Skeletal muscle satellite cell (primary cell): ENCODE measurements around the gene SNCAIP.
"Not testable (repeated sequence)": the region's sequence is repeated elsewhere in the genome, so short reads cannot be mapped to it uniquely, and the experiment has no call there.

Source experiments
- H3K27me3 ChIP-seq: 2 replicates; pipeline ENCODE4 v1.7.0; 2013; ENCODE audit warnings: low read length; ENCODE audit not compliant: control insufficient read depth, insufficient read depth
- H3K36me3 ChIP-seq: 2 replicates; pipeline ENCODE4 v1.7.0; 2013; ENCODE audit warnings: mild to moderate bottlenecking, control low read depth, low read length; ENCODE audit not compliant: insufficient read depth
- H3K4me1 ChIP-seq: 2 replicates; pipeline ENCODE4 v1.7.0; 2013; ENCODE audit warnings: low read length; ENCODE audit not compliant: control insufficient read depth, insufficient read depth
- H3K4me2 ChIP-seq: 2 replicates; pipeline ENCODE4 v1.7.0; 2013; ENCODE audit warnings: mild to moderate bottlenecking, low read length
- H3K4me3 ChIP-seq: 2 replicates; pipeline ENCODE4 v1.7.0; 2013; ENCODE audit warnings: low read length
- H3K9ac ChIP-seq: 2 replicates; pipeline ENCODE4 v1.7.0; 2013; ENCODE audit warnings: mild to moderate bottlenecking, low read depth, low read length, moderate library complexity
- H3K9me3 ChIP-seq: replicated peaks from 2 replicates; pipeline ENCODE4 v1.7.0; 2013; ENCODE audit warnings: mild to moderate bottlenecking, control low read depth, low read length

Gene SNCAIP

DNA sequence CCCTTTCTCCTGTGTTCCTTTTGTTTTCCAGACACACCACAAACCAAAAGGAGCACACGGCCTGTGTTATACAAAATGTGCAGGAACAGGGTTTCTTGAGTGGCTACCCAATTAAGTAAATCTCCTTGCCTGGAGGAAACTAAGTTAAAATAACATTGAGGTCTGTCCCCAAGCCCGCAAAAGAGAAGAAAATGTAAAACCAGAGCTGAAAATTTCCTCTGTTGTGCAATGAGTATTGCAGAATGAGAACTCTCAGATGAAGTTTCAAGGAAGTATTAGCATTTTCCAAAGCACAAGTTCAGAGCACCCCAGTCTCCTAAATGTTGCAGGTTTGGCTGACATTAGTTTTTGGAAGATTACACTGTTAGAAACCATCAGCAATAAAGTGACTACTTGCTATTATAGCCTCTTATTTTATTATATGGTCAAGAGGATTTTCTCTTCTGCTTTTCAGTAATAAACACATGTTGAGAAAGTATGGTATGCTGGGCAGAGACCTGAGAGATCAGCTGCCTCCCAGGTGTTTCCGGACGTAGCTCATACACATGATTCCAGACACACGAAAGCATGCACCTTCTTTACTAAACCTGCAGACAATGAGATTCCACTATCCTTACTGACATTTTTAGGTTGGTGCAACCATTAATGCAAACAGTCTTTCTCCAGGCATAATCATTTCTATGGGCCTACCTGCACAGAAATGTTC lies 161.3 kb downstream of the SNCAIP start:
- no peaks in the 10 kb centered on the region for H3K4me1 ChIP-seq
- H3K4me3 ChIP-seq: no peak overlapping the region
- H3K9me3 ChIP-seq: no peaks in the 10 kb centered on the region
- peaks cover 5% of the 10 kb centered on the region for H3K27me3 ChIP-seq
- H3K4me2 ChIP-seq: no peak overlapping the region
- no peak overlapping the region for H3K9ac ChIP-seq
- H3K36me3 ChIP-seq: no peaks in the 10 kb centered on the region

DNA sequence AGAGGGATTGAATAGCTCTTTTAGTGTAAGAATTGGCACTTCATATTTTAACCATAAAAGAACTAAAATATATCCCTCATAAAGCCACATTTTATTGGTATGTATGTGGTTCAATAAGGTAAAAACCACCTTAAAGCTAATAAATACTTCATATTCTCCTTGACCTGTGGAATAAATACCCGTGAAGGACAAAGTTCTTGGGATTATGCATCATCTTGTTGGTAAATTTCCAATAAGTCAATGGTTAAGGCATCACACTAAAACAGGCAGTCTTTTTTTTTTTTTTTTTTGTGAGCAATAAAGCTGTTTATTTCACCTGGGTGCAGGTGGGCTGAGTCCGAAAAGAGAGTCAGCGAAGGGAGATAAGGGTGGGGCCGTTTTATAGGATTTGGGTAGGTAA lies 161.9 kb downstream of the SNCAIP start:
- Histone ChIP-seq H3K9ac (no peak overlapping the region), H3K36me3 (no peaks in the 10 kb centered on the region), H3K4me2 (no peak overlapping the region), H3K9me3 (no peaks in the 10 kb centered on the region), H3K4me3 (no peak overlapping the region), H3K27me3 (peaks cover 5% of the 10 kb centered on the region), H3K4me1 (no peaks in the 10 kb centered on the region)

DNA sequence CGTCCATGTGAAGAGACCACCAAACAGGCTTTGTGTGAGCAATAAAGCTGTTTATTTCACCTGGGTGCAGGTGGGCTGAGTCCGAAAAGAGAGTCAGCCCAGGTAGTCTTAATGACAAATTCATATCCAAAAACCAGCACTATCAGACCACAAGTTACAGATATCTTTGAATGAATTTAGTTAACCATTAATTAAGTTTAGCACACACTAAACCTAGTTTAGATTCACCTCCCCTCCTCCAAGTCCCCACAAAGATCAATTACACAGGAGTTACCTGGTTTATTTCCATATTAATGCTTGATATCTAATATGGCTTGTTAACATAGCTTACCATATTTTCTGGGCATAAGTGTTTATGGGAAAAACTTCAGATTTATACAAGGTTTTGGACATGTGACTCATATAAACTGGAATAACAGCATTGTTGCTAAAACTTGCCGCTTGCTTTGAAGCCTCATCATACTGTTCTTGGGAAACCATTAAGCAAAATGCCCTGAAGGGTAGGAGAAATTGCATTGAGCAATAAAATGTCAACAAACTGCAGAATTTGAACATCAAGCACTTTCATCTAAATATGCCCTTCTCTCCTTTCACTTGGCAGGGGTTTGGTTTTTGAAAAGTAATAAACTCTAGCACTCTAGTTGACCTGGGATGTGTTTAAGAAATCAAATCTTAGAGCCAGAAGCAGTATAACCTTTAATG lies 166.9 kb downstream of the SNCAIP start:
- H3K4me2 ChIP-seq: no peak overlapping the region
- no peak overlapping the region for H3K4me3 ChIP-seq
- H3K27me3 ChIP-seq: no peaks in the 10 kb centered on the region
- no peaks in the 10 kb centered on the region for H3K36me3 ChIP-seq
- H3K9me3 ChIP-seq: no peaks in the 10 kb centered on the region
- no peaks in the 10 kb centered on the region for H3K4me1 ChIP-seq
- no peak overlapping the region for H3K9ac ChIP-seq

DNA sequence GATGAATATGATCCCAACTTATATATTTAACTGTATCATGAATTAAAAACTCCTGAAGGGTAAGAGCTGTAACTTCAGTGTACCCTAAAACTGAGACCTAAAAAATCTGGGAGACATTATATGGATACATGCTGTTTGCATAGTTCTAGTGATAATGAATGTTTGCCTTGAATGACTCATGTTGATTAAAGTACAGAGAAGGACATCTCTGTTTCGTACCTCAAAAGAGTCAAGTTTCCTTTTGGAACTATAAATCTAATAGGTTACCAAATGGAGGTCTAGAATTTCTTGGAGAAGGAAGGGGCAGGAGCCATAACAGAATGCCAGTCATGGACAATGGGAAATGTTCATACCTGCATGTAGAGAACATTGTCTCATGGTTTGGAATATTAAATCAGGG lies 168.1 kb downstream of the SNCAIP start:
- Histone ChIP-seq H3K4me3 (no peak overlapping the region), H3K36me3 (no peaks in the 10 kb centered on the region), H3K9ac (no peak overlapping the region), H3K9me3 (no peaks in the 10 kb centered on the region), H3K4me2 (no peak overlapping the region), H3K27me3 (no peaks in the 10 kb centered on the region), H3K4me1 (no peaks in the 10 kb centered on the region)

DNA sequence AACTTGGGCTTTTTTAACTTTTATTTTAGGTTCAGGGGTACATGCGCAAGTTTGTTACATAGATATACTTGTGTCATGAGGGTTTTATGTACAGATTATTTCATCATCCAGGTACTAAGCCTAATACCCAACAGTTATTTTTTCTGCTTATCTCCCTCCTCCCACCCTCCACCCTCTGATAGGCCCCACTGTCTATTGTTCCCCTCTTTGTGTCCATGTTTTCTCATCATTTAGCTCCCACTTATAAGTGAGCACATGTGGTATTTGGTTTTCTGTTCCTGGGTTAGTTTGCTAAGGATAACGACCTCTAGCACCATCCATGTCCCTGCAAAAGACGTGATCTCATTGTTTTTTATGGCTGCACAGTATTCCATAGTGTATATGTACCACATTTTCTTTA lies 172.1 kb downstream of the SNCAIP start:
- no peaks in the 10 kb centered on the region for H3K27me3 ChIP-seq
- H3K4me1 ChIP-seq: no peaks in the 10 kb centered on the region
- no peaks in the 10 kb centered on the region for H3K9me3 ChIP-seq
- H3K4me2 ChIP-seq: no peak overlapping the region
- H3K9ac ChIP-seq: no peak overlapping the region
- no peak overlapping the region for H3K4me3 ChIP-seq
- H3K36me3 ChIP-seq: no peaks in the 10 kb centered on the region

DNA sequence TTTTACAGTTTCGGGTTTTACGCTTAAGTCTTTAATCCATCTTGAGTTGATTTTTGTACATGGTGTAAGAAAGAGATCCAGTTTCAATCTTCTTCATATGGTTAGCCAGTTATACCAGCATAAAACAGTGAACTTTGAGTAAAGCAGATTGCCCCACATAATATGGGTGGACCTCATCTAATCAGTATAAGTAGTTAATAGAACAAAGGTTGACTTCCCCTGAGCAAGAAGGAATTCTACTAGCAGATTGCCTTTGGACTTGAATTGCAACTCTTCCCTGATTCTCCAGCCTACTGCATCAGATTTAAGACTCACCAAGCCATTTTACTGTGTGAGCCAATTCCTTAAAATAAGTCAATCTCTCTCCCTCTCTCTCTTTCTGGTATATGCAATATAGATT lies 173.2 kb downstream of the SNCAIP start:
- Histone ChIP-seq H3K4me3 (no peak overlapping the region), H3K9ac (no peak overlapping the region), H3K27me3 (no peaks in the 10 kb centered on the region), H3K9me3 (no peaks in the 10 kb centered on the region), H3K4me2 (no peak overlapping the region), H3K36me3 (no peaks in the 10 kb centered on the region), H3K4me1 (no peaks in the 10 kb centered on the region)

DNA sequence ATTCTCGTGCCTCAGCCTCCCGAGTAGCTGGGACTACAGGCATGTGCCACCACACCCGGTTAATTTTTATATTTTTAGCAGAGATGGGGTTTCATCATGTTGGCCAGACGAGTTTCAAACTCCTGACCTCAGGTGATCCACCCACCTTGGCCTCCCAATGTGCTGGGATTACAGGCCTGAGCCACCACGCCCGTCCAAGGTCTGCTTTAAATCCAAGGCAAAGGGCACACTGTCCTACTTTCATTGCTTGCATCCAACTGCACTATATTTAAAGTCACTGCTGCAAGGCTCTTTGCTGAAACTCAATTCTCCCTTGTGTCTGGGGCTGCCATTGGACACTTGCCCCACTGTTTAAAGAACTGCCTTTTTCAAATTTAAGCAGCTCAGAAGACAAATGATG lies 174.6 kb downstream of the SNCAIP start:
- not testable (repeated sequence) for H3K4me2 ChIP-seq, H3K27me3 ChIP-seq, H3K9me3 ChIP-seq, H3K36me3 ChIP-seq, H3K4me3 ChIP-seq, H3K9ac ChIP-seq, H3K4me1 ChIP-seq

DNA sequence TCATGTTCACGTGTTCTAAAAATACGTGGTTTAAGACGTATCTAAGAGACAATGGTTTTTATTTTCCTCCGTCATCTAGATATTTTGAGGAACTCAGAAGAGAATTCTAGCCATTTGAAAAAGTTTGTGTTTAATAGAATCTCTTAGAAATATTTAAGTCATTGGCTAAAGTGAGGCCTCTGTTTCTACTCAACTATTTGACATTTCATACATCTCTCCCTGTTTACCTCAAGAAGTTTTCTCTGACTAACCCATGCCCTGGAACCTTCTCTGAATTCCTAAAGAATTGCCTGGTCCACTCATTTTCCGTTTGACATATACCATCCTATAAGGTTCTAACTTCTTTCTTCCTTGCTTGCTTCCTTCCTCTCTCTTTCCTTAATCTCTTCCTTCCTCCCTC lies 178.7 kb downstream of the SNCAIP start:
- no peaks in the 10 kb centered on the region for H3K36me3 ChIP-seq

DNA sequence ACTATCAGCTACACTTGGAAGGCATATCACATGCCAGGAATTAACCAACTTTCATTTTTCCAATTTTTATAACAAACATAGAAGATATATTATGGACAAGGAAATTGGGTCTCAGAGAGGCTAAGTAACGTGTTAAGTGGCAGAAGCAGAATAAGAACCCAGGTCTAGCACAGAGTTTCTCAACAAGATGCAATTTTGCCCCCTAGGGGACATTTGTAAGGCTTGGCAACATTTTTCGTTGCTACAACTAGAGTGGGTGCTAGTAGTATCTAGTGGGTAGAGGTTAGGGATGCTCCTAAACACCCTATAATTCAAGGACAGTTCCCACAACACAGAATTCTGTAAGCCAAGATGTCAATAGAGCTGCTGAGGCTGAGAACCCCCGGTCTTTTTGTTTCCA lies 180.6 kb downstream of the SNCAIP start:
- no peaks in the 10 kb centered on the region for H3K4me1 ChIP-seq
- no peak overlapping the region for H3K4me2 ChIP-seq
- H3K36me3 ChIP-seq: no peaks in the 10 kb centered on the region
- H3K9me3 ChIP-seq: no peaks in the 10 kb centered on the region
- peaks cover 3% of the 10 kb centered on the region for H3K27me3 ChIP-seq
- no peak overlapping the region for H3K9ac ChIP-seq
- H3K4me3 ChIP-seq: no peak overlapping the region

More for the DNA sequence above, 178.7 kb downstream of the SNCAIP start:
- no peaks in the 10 kb centered on the region for H3K4me1 ChIP-seq
- no peak overlapping the region for H3K4me2 ChIP-seq
- no peak overlapping the region for H3K9ac ChIP-seq
- H3K27me3 ChIP-seq: no peaks in the 10 kb centered on the region
- no peak overlapping the region for H3K4me3 ChIP-seq
- no peaks in the 10 kb centered on the region for H3K9me3 ChIP-seq

DNA sequence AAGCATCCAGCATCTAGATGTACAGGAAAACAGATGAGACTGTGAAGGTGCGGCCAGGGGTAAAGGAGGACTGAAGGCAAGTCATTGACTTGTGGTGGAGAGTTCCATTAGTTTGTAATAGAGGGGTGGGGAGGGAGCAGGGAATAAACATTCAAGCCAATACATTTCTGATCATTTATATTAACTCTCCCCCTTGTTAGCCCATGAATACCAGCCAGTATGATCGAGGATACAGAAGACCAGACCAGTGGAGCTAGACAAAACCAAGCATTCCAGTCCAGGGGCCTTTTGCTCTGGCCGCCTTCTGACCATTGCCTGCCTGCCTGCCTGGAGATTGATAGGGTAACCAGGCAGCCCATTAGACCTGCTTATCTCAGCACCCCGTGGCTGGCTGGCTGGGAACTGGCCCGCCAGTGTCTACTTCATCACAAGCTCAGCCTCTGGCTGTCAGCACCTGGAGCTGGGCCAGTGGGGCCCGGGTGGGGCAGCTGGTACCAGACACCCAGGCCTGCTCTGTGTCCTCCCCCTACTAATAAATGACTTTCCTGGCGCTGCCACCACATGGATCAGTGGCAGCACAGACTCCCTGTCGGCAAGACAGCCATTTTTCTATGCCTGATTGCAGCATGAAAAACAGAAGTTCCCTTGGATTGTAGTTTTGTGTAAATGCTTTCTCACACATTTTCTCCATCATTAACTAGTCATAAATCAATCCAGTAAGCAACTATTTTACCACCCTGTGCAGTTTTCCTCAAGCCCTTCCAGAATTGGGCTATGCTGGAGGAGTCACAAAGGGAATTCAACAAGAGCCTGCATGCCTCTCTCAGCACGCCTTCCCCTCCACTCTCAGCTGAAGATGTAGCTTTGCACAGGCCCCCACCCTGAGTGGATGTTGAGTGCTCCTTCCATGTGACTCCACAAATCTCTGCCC lies 181.3 kb downstream of the SNCAIP start:
- Histone ChIP-seq H3K4me2 (no peak overlapping the region), H3K4me1 (no peaks in the 10 kb centered on the region), H3K27me3 (peaks cover 4% of the 10 kb centered on the region), H3K9me3 (no peaks in the 10 kb centered on the region), H3K9ac (no peak overlapping the region), H3K4me3 (no peak overlapping the region), H3K36me3 (no peaks in the 10 kb centered on the region)

DNA sequence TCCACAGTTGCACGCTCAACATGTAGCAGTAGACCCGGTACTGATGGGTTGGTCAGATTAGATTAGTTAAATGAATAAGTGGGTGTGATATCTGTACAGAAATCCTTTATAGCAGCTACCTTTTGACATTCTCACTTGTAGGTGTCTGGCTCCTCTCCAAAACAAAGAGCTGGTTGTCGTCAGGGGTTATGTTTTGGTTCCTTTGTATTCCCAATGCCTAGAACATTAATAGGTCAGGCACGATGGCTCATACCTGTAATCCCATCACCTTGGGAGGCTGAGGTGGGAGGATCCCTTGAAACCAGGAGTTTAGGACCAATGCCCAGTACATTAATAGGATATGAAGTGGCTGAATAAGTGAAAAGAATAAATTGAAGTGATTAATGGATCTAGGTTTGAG lies 182.1 kb downstream of the SNCAIP start:
- peaks cover 4% of the 10 kb centered on the region for H3K27me3 ChIP-seq
- no peaks in the 10 kb centered on the region for H3K9me3 ChIP-seq
- H3K9ac ChIP-seq: no peak overlapping the region
- no peaks in the 10 kb centered on the region for H3K4me1 ChIP-seq
- H3K36me3 ChIP-seq: no peaks in the 10 kb centered on the region
- H3K4me3 ChIP-seq: no peak overlapping the region
- no peak overlapping the region for H3K4me2 ChIP-seq
